Measurements from ENCODE around the gene NFKBIL1. TPM values are rescaled to one million over a fixed set of nuclear protein-coding genes. Genes with fewer than 3 reads are reported as not detected.

Gene NFKBIL1
- total and polyA plus RNA-seq, 9 of the 15 experiments (the other 6 are each of a cell fraction or from before 2014, with no cell fraction given), result 0.49 to 33.1 (median 7.6) TPM

- no peak for TF ChIP-seq ZNF76 (CRISPR knock-in tag; IDR thresholded peaks at IDR 0.05; ENCODE audit: borderline replicate concordance)
- TF ChIP-seq GTF2B (IDR thresholded peaks at IDR 0.05; ENCODE audit: extremely low read depth, insufficient read length), result no peak
- TF ChIP-seq MBD1 (CRISPR knock-in tag; IDR thresholded peaks at IDR 0.05), result no peak
- TF ChIP-seq ATF3 (IDR thresholded peaks at IDR 0.05), result peak; percentile 92
- TF ChIP-seq ATF3 (CRISPR knock-in tag; conservative IDR thresholded peaks at IDR 0.05), result 0 out of 2 replicates have a peak, but pooled peaks have one; percentile 57
- peak; percentile 83 for TF ChIP-seq DPF2 (IDR thresholded peaks at IDR 0.05)
- 0 out of 2 replicates have a peak, but pooled peaks have one; percentile 28 for TF ChIP-seq MTA3 (IDR thresholded peaks at IDR 0.05; ENCODE audit: borderline replicate concordance)
- TF ChIP-seq TCF15 (CRISPR knock-in tag; IDR thresholded peaks at IDR 0.05), result no peak
- TF ChIP-seq SMARCC2 (IDR thresholded peaks at IDR 0.05; ENCODE audit: low read depth), result peak; percentile 68; the same call in 1 of the 2 replicates
- 0 out of 2 replicates have a peak, but pooled peaks have one; percentile 25 for TF ChIP-seq TEAD4 (IDR thresholded peaks at IDR 0.05; ENCODE audit: low read length)
- no peak for TF ChIP-seq TEAD4 (CRISPR knock-in tag; IDR thresholded peaks at IDR 0.05; ENCODE audit: borderline replicate concordance)
- TF ChIP-seq TCFL5 (CRISPR knock-in tag; conservative IDR thresholded peaks at IDR 0.05), result no peak
- 0 out of 2 replicates have a peak, but pooled peaks have one; percentile 48 for TF ChIP-seq JUNB (CRISPR knock-in tag; conservative IDR thresholded peaks at IDR 0.05)
- TF ChIP-seq AFF4 (CRISPR knock-in tag; IDR thresholded peaks at IDR 0.05), result 0 out of 2 replicates have a peak, but pooled peaks have one; percentile 28
- no peak for TF ChIP-seq BCOR (IDR thresholded peaks at IDR 0.05)
- peak; percentile 22; the same call in 1 of the 2 replicates for TF ChIP-seq MTA1 (IDR thresholded peaks at IDR 0.05; ENCODE audit: borderline replicate concordance)
These were observed 21.9 kb upstream of the NFKBIL1 start (continued) for GRCh38 chr6:31525553-31525931.
